ENCODE results near the gene METTL22.

DNA sequence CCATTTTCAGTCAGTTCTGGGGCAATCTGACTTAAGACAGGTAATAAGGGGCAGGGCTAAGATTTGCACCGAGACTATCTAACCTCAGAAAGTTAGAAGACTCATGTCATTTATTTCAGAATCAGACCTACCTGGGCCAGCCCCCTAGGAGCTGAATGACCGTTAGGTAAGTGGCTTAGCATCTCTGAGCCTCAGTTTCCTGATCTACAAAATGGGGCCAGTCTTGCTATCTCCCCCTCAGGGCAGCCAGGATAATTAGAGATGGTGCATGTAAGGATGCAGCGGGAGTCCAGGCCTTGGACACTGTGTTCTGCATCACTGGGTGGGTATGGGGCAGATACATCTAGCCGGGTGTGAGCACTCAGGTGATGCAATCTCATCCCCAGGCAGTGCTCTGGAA is 10.4 kb upstream of the METTL22 start:
- TF ChIP-seq CTCF (conservative IDR thresholded peaks at IDR 0.05; ENCODE audit: low read depth, low read length) = no peak
- TF ChIP-seq EZH2 (IDR thresholded peaks at IDR 0.05; ENCODE audit: low read length, unreplicated experiment) = no peak
- TF ChIP-seq EZH2phosphoT487 (IDR thresholded peaks at IDR 0.05; ENCODE audit: borderline replicate concordance, low read length) = no peak

Data from PC-3 (cell line).